ENCODE measurements around the gene CEP76. TPM values are rescaled to one million over a fixed set of nuclear protein-coding genes. Genes with fewer than 3 reads are reported as not detected.

CEP76 gene
- total RNA-seq, 1 experiment from 2014 or later: 26.4 TPM

- ChIA-PET CTCF (no interaction called here), POLR2A (no interaction called here)
- BruUV-seq (replicated peaks): no TSS peak
- no peak overlapping the region for H3K4me3 ChIP-seq (ENCODE audit: low read depth, low read length)
- no peak overlapping the region for H3K27ac Mint-ChIP-seq (ENCODE audit: unreplicated experiment)
- H3K4me3 Mint-ChIP-seq (ENCODE audit: unreplicated experiment): no peak overlapping the region
- 0 out of 2 replicates have a peak, but pooled peaks cover 4% of the 10 kb centered on the region for H3K4me1 ChIP-seq
- DNase-seq: no peak
- H3K9me3 Mint-ChIP-seq (ENCODE audit: unreplicated experiment): no peaks in the 10 kb centered on the region
- H3K27me3 Mint-ChIP-seq (ENCODE audit: insufficient read depth, unreplicated experiment): no peaks in the 10 kb centered on the region
- H3K36me3 Mint-ChIP-seq (ENCODE audit: insufficient read depth, unreplicated experiment): peaks cover 39% of the 10 kb centered on the region
- H3K36me3 ChIP-seq (ENCODE audit: control insufficient read depth, insufficient read depth, low read length): no peaks in the 10 kb centered on the region
- H3K9me3 ChIP-seq: no peaks in the 10 kb centered on the region
- no peaks in the 10 kb centered on the region for H3K27me3 ChIP-seq (replicated peaks; ENCODE audit: control insufficient read depth, insufficient read depth, low read length)
- intact Hi-C loops (cut with micrococcal nuclease; ENCODE audit: unreplicated experiment): no loop called here
- no peak for TF ChIP-seq CTCF (IDR thresholded peaks at IDR 0.05; ENCODE audit: insufficient read depth in 1 of 2, low read depth in 1 of 2, low read length in 1 of 2, severe bottlenecking in 1 of 2, unreplicated experiment in 1 of 2)
- H3K4me1 Mint-ChIP-seq (ENCODE audit: low read depth, unreplicated experiment): peaks cover 16% of the 10 kb centered on the region
These were observed 13.2 kb downstream of the CEP76 start for GRCh38 chr18:12689256-12689850.

DNA sequence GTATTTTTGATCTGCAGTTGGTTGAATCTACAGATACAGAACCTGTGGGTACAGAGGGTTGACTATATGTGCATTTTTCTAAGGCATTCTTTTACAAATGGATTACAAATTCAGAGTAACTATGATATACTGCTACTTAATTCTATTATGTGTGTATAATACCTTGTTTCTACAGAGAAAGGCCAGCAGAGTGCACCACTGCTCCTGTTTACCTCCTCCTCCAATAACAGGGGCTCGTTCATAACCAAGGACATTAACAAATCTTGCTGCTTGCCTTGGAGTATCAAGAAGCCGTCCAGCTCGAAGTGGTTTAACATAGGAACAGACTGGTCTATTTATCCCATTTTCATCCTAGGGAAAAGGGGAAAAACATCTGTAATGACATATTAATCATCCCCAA is 16.4 kb downstream of the CEP76 start:
- Mint-ChIP-seq H3K27ac (ENCODE audit: unreplicated experiment) (no peak overlapping the region), H3K4me3 (ENCODE audit: unreplicated experiment) (no peak overlapping the region), H3K27me3 (ENCODE audit: insufficient read depth, unreplicated experiment) (no peaks in the 10 kb centered on the region), H3K36me3 (ENCODE audit: insufficient read depth, unreplicated experiment) (peaks cover 34% of the 10 kb centered on the region), H3K9me3 (ENCODE audit: unreplicated experiment) (no peaks in the 10 kb centered on the region), H3K4me1 (ENCODE audit: low read depth, unreplicated experiment) (no peaks in the 10 kb centered on the region)
- intact Hi-C loops (cut with micrococcal nuclease; ENCODE audit: unreplicated experiment): loop anchor here (1.0 kb wide), 1 partner anchor 248 kb away; no protein-coding TSS in a partner anchor
- Histone ChIP-seq H3K9me3 (no peaks in the 10 kb centered on the region), H3K4me3 (ENCODE audit: low read depth, low read length) (no peak overlapping the region), H3K4me1 (no peaks in the 10 kb centered on the region), H3K27me3 (replicated peaks; ENCODE audit: control insufficient read depth, insufficient read depth, low read length) (no peaks in the 10 kb centered on the region), H3K36me3 (ENCODE audit: control insufficient read depth, insufficient read depth, low read length) (no peaks in the 10 kb centered on the region; the same call in 1 of the 2 replicates)
- no peak for DNase-seq
- no TSS peak for BruUV-seq (replicated peaks)
- CTCF ChIA-PET: interaction anchor here (0.6 kb wide), 1 partner anchor 209 kb away, joined by 4 read pairs; no protein-coding TSS in a partner anchor
- POLR2A ChIA-PET: no interaction called here
- TF ChIP-seq CTCF (IDR thresholded peaks at IDR 0.05; ENCODE audit: insufficient read depth in 1 of 2, low read depth in 1 of 2, low read length in 1 of 2, severe bottlenecking in 1 of 2, unreplicated experiment in 1 of 2): no peak

DNA sequence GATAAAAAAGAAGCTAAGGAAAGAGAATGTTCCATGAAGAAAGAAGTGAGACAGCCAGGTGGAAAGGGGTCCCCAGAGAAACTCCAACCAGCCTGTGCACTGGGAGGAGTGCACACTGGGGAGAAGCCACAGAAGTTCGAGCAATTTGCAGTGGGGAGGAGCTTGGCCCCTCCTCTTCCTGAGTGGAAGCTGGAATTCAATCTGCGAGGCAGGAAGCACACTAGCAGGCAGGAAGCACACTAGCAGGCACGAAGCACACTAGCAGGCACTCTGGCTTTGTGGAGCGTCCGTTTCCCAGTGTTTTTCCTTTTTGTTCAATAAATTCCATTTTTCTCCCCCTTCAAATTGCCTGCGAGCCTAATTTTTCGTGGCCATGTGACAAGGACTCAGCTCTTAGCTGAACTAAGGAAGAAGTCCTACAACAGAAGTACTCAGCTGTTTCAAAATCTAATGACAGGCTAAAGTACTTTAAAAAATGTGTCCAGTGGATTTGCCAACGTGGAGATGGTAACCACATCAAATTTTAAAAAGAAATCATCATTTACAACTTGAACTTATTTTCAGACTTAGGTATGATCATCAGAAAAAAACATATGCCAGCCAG is 23.2 kb downstream of the CEP76 start:
- H3K9me3 Mint-ChIP-seq (ENCODE audit: unreplicated experiment): no peaks in the 10 kb centered on the region
- DNase-seq: no peak
- no peaks in the 10 kb centered on the region for H3K4me1 Mint-ChIP-seq (ENCODE audit: low read depth, unreplicated experiment)
- H3K4me3 Mint-ChIP-seq (ENCODE audit: unreplicated experiment): no peak overlapping the region
- peaks cover 2% of the 10 kb centered on the region for H3K36me3 ChIP-seq (ENCODE audit: control insufficient read depth, insufficient read depth, low read length)
- ChIA-PET CTCF (no interaction called here), POLR2A (no interaction called here)
- no peaks in the 10 kb centered on the region for H3K27me3 ChIP-seq (replicated peaks; ENCODE audit: control insufficient read depth, insufficient read depth, low read length)
- no peaks in the 10 kb centered on the region for H3K9me3 ChIP-seq
- no peaks in the 10 kb centered on the region for H3K27me3 Mint-ChIP-seq (ENCODE audit: insufficient read depth, unreplicated experiment)
- intact Hi-C loops (cut with micrococcal nuclease; ENCODE audit: unreplicated experiment): no loop called here
- no peak overlapping the region for H3K27ac Mint-ChIP-seq (ENCODE audit: unreplicated experiment)
- no peak for TF ChIP-seq CTCF (IDR thresholded peaks at IDR 0.05; ENCODE audit: insufficient read depth in 1 of 2, low read depth in 1 of 2, low read length in 1 of 2, severe bottlenecking in 1 of 2, unreplicated experiment in 1 of 2)
- H3K36me3 Mint-ChIP-seq (ENCODE audit: insufficient read depth, unreplicated experiment): peaks cover 59% of the 10 kb centered on the region
- no peaks in the 10 kb centered on the region for H3K4me1 ChIP-seq
- no peak overlapping the region for H3K4me3 ChIP-seq (ENCODE audit: low read depth, low read length)
- BruUV-seq (replicated peaks): no TSS peak

Measured in Caco-2 (cell line).